GM21515 (cell line): ENCODE measurements around the gene AIP.
A peak's percentile ranks its signal among the peaks of the same experiment; 100 is the strongest.

Source experiments
- ATAC-seq: cut with Tn5 transposase; IDR thresholded peaks from one replicate; pipeline ENCODE4 v1.9.1; 2021; ENCODE audit not compliant: unreplicated experiment

The AIP gene

DNA sequence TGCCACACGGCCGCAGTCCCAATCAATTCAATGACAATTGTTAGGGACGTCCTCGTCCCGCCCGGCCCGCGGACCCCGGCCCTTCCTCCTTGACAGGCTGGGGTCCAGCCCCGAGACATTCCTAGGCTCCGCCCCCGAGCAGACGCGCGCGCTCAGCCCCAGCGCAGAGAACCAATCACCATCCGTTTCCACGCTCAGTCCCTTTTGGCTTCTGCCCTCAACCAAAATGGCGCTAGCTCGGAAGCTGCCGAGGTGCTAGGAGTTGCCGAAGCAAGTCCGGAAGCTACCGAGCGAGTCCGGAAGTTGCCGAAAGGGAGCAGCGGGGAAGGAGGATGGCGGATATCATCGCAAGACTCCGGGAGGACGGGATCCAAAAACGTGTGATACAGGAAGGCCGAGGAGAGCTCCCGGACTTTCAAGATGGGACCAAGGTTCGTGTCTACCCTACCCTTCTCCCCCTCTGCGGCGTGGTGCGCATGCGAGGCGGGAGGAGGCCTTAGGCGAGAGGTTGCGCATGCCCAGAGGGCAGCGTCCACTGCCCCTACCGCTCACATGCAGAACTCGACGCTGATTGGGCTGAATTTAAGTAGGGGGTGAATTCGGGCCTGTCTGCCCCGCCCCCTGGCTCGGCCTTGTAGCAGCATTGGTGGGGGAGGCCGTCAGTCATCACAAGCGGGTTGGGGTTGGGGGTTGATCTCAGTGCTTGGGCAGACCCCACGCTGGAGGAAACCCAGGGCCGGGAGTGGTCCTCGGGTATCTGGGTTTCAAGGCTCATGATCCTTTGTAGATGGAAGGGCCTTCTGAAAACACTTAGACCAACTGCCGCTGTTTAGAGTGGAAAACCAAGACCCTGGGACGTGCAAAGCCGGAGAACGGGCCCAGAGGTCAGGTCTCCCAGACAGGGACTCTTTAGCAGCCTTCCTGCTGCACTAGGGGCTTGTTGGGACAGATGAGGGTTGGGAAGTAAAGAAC, at the start of gene AIP:
AIP (plus strand) TSS at position 200 of the 972 bp plus-strand sequence; CDS start at position 333, 133 bp downstream.
- peak; percentile 65 for ATAC-seq

DNA sequence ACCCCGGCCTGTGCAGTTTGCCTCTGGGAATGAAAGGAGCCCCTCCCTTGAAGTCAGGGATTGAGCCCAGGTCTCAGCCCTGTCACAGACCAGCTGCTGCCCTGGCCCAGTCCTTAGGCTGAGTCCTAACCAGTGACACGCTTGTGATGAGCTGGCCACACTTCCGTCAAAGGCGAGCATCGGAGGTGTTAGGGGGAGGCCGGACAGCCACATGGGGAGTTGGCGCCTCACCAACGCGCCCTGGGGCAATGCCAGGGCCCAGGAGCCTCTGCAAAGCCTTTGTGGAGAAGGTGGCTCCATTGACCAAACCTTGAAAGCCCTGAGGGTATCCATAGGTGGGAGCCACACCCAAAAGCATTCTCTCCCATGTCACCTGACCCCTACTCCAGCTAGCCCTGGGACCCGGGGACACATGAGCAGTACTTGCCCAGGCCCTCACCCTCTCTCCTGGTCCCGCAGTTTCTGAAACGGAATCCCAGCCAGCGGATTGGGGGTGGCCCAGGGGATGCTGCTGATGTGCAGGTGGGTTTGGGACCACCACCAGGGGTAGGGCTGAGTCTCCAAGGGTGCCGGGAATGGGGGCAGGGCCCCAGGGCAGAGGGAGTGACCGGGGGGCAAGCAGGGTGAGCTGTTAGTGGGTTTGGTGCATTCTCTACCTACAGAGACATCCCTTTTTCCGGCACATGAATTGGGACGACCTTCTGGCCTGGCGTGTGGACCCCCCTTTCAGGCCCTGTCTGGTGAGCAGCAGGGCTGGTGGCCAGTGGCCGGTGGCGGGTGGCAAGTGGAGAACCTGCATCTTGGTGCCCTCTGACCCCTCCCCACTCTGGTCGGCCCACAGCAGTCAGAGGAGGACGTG, 49.1 kb upstream of the AIP start:
- no peak for ATAC-seq

DNA sequence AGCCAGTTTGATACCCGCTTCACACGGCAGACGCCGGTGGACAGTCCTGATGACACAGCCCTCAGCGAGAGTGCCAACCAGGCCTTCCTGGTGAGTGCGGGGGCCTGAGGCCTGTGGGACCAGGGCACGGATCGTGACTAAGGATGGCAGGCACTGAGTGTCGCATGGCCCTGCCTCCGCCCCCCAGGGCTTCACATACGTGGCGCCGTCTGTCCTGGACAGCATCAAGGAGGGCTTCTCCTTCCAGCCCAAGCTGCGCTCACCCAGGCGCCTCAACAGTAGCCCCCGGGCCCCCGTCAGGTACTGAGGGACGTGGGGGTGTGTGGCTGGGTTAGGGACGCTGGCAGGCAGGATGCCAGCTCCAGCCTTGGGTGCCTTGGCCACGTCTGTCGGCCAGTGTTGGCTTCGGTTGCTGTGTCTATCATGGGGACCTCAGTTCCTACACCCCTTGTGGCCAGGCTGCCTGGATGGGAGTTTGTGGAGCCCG, 48.4 kb upstream of the AIP start:
- no peak for ATAC-seq

- ATAC-seq: no peak
These were observed 47.6 kb upstream of the AIP start for GRCh38 chr11:67435031-67435726.

- ATAC-seq: no peak
These were observed 46.9 kb upstream of the AIP start for GRCh38 chr11:67435727-67436458.

GRCh38 chr11:67436459-67437081, 46.3 kb upstream of the AIP start:
- ATAC-seq: peak; percentile 30

DNA sequence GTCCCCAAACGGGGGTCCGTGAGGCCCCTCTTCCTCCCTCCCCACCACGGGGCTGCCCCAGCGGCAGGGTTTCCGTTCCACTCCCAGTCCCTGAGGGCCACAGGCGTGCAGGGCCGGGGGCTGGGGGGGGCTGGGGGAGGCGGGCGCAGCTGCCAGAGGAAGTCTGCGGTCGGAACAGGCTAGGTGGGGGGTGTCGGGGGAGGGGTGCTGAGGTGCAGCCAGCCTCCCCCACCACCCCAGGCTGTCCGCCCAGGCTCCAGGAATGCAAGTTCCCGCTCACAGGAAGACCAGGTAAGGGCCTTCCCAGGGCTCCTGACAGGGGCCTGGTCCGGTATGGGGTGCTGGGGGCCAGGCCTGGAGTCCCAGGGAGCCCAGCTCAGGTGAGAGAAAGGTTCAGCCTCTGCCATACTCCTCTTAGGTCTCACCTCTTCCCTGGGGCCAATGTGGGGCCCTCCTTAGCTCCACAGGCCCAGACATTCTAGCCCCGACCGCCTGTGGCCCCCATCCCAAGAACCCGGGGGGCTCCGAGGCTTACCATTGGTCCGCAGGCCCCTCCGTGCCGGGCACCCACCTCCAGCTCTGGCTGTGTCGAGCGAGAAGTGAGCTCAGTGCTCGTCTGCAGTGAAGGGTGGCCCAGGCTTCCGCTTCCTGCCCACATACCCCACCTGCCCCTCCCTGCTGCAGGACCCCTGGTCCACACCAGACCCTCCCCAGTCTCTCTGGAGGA, 45.6 kb upstream of the AIP start, which contains the start of gene PTPRCAP:
PTPRCAP (minus strand) TSS at position 601 of the 727 bp plus-strand sequence; CDS start at position 538, 63 bp downstream.
- no peak for ATAC-seq

GRCh38 chr11:67437809-67438157, 45.0 kb upstream of the AIP start:
- ATAC-seq: no peak

GRCh38 chr11:67438158-67438902, 44.5 kb upstream of the AIP start:
- ATAC-seq: no peak

DNA sequence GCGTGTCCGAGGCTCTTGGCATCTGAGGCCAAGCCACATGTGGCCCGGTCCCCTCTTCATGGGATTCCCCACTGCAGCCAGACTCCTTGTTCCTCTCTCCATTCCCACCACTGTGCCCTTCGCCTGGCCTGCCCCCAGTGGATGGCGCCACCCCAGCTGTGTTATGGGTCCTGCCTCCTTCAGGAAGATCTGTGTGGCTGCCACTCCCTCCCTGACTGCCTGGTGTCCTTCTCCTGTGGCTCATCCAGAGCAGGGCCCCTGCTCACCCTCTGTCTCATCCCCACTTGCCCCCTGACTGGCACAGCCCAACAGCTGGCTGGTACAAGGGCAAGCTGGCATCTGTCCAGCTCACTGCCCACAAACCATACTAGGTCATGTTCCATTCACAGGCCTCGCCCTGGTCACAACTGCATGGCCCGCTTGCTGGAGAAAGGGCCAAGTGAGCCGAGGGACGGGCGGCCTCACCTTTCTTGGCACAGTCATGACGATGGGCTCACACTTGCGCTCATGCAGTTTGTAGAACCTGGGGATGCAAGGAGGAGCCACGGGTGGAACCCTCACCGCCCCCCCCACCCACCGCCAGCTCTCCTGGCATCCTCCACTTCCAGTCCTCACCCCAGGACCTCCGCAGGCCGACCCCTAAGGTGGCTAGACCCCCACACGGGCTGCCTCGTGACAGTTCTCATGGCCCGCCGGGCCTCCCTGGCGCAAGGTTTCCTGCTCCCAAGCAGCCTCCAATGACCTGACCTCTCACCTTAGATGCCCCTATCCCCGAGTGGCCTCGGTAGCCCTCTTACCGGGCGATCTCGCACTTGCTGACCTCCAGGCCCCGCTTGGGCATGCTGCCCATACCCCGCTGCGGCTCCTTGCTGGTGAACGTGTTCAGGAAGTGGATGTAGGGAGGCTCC, 43.3 kb upstream of the AIP start:
- no peak for ATAC-seq

GRCh38 chr11:67440229-67441097, 42.4 kb upstream of the AIP start:
- no peak for ATAC-seq

DNA sequence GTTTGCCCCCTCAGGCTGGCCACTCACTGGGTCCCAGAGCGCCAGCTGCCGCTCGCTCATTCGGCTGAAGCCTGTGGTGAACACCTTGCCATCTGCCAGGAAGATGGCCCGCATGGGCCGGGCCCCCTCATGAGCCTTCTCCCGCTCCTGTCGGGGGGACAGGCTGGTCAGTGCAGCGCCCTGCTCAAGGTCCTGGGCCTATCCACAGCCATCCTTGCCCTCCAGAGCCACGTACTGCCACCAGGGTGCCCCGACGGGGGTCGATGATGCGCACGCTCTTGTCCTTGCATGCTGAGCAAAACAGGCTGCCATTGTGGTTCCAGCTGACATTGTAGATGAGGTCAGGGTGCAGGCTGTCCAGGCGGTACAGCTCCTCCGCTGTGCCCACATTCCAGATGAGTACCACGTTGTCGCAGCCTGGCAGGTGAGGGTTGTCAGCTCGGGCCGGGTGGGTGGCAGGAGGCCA, 41.7 kb upstream of the AIP start:
- ATAC-seq: no peak

- no peak for ATAC-seq
These were observed 41.0 kb upstream of the AIP start for GRCh38 chr11:67441731-67442351.

- no peak for ATAC-seq
These were observed 40.1 kb upstream of the AIP start for GRCh38 chr11:67442504-67443404.

DNA sequence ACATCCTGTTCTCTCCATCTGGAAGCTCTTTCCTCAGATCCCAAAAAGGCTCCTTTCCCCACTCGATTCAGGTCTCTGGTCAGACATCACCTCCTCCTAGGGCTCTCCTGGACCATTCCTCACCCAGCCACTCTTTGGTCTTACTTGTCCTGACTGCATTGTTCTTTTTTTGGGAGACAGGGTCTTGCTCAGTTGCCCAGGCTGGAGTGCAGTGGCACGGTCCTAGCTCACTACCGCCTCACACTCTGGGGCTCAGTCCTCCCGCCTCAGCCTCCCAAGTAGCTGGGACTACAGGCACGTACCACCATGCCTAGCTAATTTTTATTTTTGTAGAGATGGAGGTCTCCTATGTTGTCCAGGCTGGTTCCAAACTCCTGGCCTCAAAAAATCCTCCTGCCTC, 37.3 kb upstream of the AIP start:
- ATAC-seq: no peak
